HG03520 (cell line): ENCODE results near the gene RAB18.
"Not testable (repeated sequence)": the region's sequence is repeated elsewhere in the genome, so short reads cannot be mapped to it uniquely, and the experiment has no call there.

Source experiments
- ATAC-seq: cut with Tn5 transposase; IDR thresholded peaks from one replicate; pipeline ENCODE4 v1.9.1; 2021; ENCODE audit warnings: mild to moderate bottlenecking, moderate library complexity; ENCODE audit not compliant: unreplicated experiment

Gene RAB18

GRCh38 chr10:27503498-27504006 is 552 bp upstream of the RAB18 start:
- no peak for ATAC-seq

GRCh38 chr10:27504808-27505460 is 830 bp downstream of the RAB18 start:
- no peak for ATAC-seq

- ATAC-seq = not testable (repeated sequence)
These were observed 1.4 kb downstream of the RAB18 start for GRCh38 chr10:27505537-27505936.

- no peak for ATAC-seq
These were observed 2.2 kb downstream of the RAB18 start for GRCh38 chr10:27506280-27506679.

GRCh38 chr10:27512548-27512947 is 8.4 kb downstream of the RAB18 start:
- no peak for ATAC-seq

GRCh38 chr10:27513451-27514191 is 9.5 kb downstream of the RAB18 start:
- ATAC-seq = no peak

GRCh38 chr10:27514243-27514642 is 10.1 kb downstream of the RAB18 start:
- no peak for ATAC-seq

- ATAC-seq = no peak
These were observed 14.2 kb downstream of the RAB18 start for GRCh38 chr10:27518261-27518660.

- ATAC-seq = no peak
These were observed 21.7 kb downstream of the RAB18 start for GRCh38 chr10:27525819-27526218.

GRCh38 chr10:27526242-27526641 is 22.1 kb downstream of the RAB18 start:
- ATAC-seq = no peak

GRCh38 chr10:27527666-27528295 is 23.7 kb downstream of the RAB18 start:
- ATAC-seq = no peak

- no peak for ATAC-seq
These were observed 25.1 kb downstream of the RAB18 start for GRCh38 chr10:27529010-27529783.

- ATAC-seq = no peak
These were observed 26.4 kb downstream of the RAB18 start for GRCh38 chr10:27530477-27530876.

- no peak for ATAC-seq
These were observed 27.3 kb downstream of the RAB18 start for GRCh38 chr10:27531336-27531847.

- no peak for ATAC-seq
These were observed 30.1 kb downstream of the RAB18 start for GRCh38 chr10:27534161-27534700.

- no peak for ATAC-seq
These were observed 31.2 kb downstream of the RAB18 start for GRCh38 chr10:27535317-27535716.

- no peak for ATAC-seq
These were observed 32.3 kb downstream of the RAB18 start for GRCh38 chr10:27536437-27536836.

- ATAC-seq = no peak
These were observed 33.1 kb downstream of the RAB18 start for GRCh38 chr10:27537166-27537565.

- ATAC-seq = no peak
These were observed 33.7 kb downstream of the RAB18 start for GRCh38 chr10:27537787-27538186.

- ATAC-seq = no peak
These were observed 36.6 kb downstream of the RAB18 start for GRCh38 chr10:27540672-27541071.
